Transverse colon (tissue), 4 donors: ENCODE results near the gene CRAT. TPM values are rescaled to one million over a fixed set of nuclear protein-coding genes. Genes with fewer than 3 reads are reported as not detected.

ENCODE experiments used
- DNase-seq: peaks from one replicate; pipeline ENCODE4 v3.0.0-alpha.2; 2019
- H3K27ac ChIP-seq, 4 donors: fragments of 200-600 bp; sonication (generic); 2 replicates each; pipeline ENCODE4 v1.5.1; 2016 to 2018; ENCODE audit warnings: inconsistent platforms in 4 of 4
- H3K27me3 ChIP-seq: fragments of 200-600 bp; sonication (generic); 2 replicates; pipeline ENCODE4 v1.5.1; 2017; ENCODE audit warnings: inconsistent platforms
- H3K36me3 ChIP-seq, 4 donors: fragments of 200-600 bp; sonication (generic); 2 replicates each; pipeline ENCODE4 v1.5.1; 2017 to 2019; ENCODE audit warnings: inconsistent platforms in 4 of 4
- H3K4me1 ChIP-seq, 4 donors: fragments of 200-600 bp; sonication (generic); 2 replicates each; pipeline ENCODE4 v1.5.1; 2017 to 2020; ENCODE audit warnings: inconsistent platforms in 4 of 4
- H3K4me3 ChIP-seq, 4 donors: fragments of 200-600 bp; sonication (generic); 1 replicate in 1 of 4; 2 replicates in 3 of 4; pipeline versions ENCODE4 v1.5.1 to v1.6.1; 2017 to 2019; ENCODE audit warnings: inconsistent platforms in 4 of 4
- H3K9me3 ChIP-seq, 2 donors: fragments of 200-600 bp; sonication (generic); 2 replicates each; pipeline ENCODE4 v1.5.1; 2017 to 2019; ENCODE audit warnings: inconsistent platforms in 2 of 2
- CTCF ChIP-seq, 5 experiments: fragments of 200-600 bp in 3 of 5; fragments of 450-650 bp in 2 of 5; sonication (generic) in 3 of 5; IDR thresholded peaks; 1 replicate in 2 of 5; 2 replicates in 3 of 5; pipeline ENCODE4 v1.5.1; 2016 to 2017; ENCODE audit warnings: antibody characterized with exemption in 5 of 5, inconsistent platforms in 3 of 5, mild to moderate bottlenecking in 2 of 5, moderate library complexity in 1 of 5
- EP300 ChIP-seq: sonication (generic); formaldehyde crosslinking; IDR thresholded peaks from one replicate; pipeline ENCODE4 v1.6.1; 2017; ENCODE audit warnings: antibody characterized with exemption, low read depth
- POLR2A ChIP-seq: fragments of 450-650 bp; IDR thresholded peaks from one replicate; pipeline ENCODE4 v1.6.1; 2016; ENCODE audit warnings: antibody characterized with exemption, mild to moderate bottlenecking, moderate library complexity
- POLR2AphosphoS5 ChIP-seq, 3 donors: sonication (generic); formaldehyde crosslinking; IDR thresholded peaks; one replicate each; pipeline ENCODE4 v1.6.1; 2016; ENCODE audit warnings: antibody characterized with exemption in 3 of 3
- WGBS, 2 donors: methylation state at CpG; one replicate each; pipeline ENCODE4 v1.1.5; 2018; ENCODE audit warnings: low coverage in 1 of 2; 5-methylcytosine and 5-hydroxymethylcytosine counted together
- in situ Hi-C, 4 donors: fragments of 200-750 bp; cut with MboI; loops; one replicate each; pipeline versions ENCODE4 v1.15.0 to v1.15.1; 2017; ENCODE audit warnings: low sequenced_read_pairs in 3 of 4, low pct_ligation_motif_present in 1 of 4, low pct_unique_long_range_greater_than_20kb in 1 of 4
- intact Hi-C: fragments of 100-400 bp; cut with DNase I; formaldehyde crosslinking; loops from one replicate; pipeline ENCODE4 v1.15.1; 2023; ENCODE audit warnings: low total_unique reads
- total RNA-seq, 4 donors: library from RNA; depleted of rRNA; stranded (reverse); fragments of >200 nt; gene quantifications; one replicate each; pipeline ENCODE4 v1.1.0, GENCODE V29; 2016

CRAT gene
- total RNA-seq, 4 donors from 2014 or later: 124 to 161 (median 136) TPM

GRCh38 chr9:129136446-129137035 is 25.9 kb upstream of the CRAT start:
- in situ Hi-C loops: loop anchor here (5.0 to 25.0 kb wide), 5 partner anchors 476 to 651 kb away; no protein-coding TSS in a partner anchor
- Histone ChIP-seq H3K36me3 (no peaks in the 10 kb centered on the region), H3K4me3 (no peak overlapping the region), H3K27me3 (no peaks in the 10 kb centered on the region), H3K4me1 (peaks cover 19 to 37% (median 32%) of the 10 kb centered on the region in 4 donors), H3K27ac (no peak overlapping the region), H3K9me3 (no peaks in the 10 kb centered on the region)
- TF ChIP-seq EP300 (no peak), POLR2A (no peak), POLR2AphosphoS5 (IDR thresholded peaks at IDR 0.05) (no peak), CTCF (IDR thresholded peaks at IDR 0.05) (no peak)
- DNase-seq: no peak
- intact Hi-C loops: loop anchor here (10.0 kb wide), 1 partner anchor 648 kb away; no protein-coding TSS in a partner anchor
- 71 to 86% methylated on average over 4 to 16 of the region's 16 CpGs for WGBS, 2 donors

GRCh38 chr9:129135476-129135875 is 24.9 kb upstream of the CRAT start:
- 60 to 98% methylated on average over 1 to 6 of the region's 6 CpGs for WGBS, 2 donors
- H3K36me3 ChIP-seq: peaks cover 0 to 3% (median 0%) of the 10 kb centered on the region in 4 donors
- DNase-seq: no peak
- no peak overlapping the region for H3K27ac ChIP-seq
- peaks cover 9 to 26% (median 22%) of the 10 kb centered on the region in 4 donors for H3K4me1 ChIP-seq
- intact Hi-C loops (loop anchor here (10.0 kb wide), 1 partner anchor 649 kb away; no protein-coding TSS in a partner anchor), in situ Hi-C loops (loop anchor here (5.0 to 25.0 kb wide), 5 partner anchors 477 to 652 kb away; no protein-coding TSS in a partner anchor)
- H3K27me3 ChIP-seq: no peaks in the 10 kb centered on the region
- TF ChIP-seq POLR2A: no peak
- no peak for TF ChIP-seq CTCF (IDR thresholded peaks at IDR 0.05)
- no peak for TF ChIP-seq POLR2AphosphoS5 (IDR thresholded peaks at IDR 0.05)
- no peak for TF ChIP-seq EP300
- no peaks in the 10 kb centered on the region for H3K9me3 ChIP-seq
- no peak overlapping the region for H3K4me3 ChIP-seq

- Histone ChIP-seq H3K36me3 (peaks cover 0 to 4% (median 0%) of the 10 kb centered on the region in 4 donors), H3K4me1 (peaks cover 0 to 3% (median 1%) of the 10 kb centered on the region in 4 donors), H3K27ac (no peak overlapping the region), H3K27me3 (no peaks in the 10 kb centered on the region), H3K4me3 (no peak overlapping the region), H3K9me3 (no peaks in the 10 kb centered on the region)
- intact Hi-C loops: loop anchor here (10.0 kb wide), 1 partner anchor 652 kb away; no protein-coding TSS in a partner anchor
- TF ChIP-seq EP300 (no peak), CTCF (IDR thresholded peaks at IDR 0.05) (no peak), POLR2AphosphoS5 (IDR thresholded peaks at IDR 0.05) (no peak), POLR2A (no peak)
- WGBS, 2 donors: 97 to 100% methylated on average over 3 of the region's 4 CpGs
- in situ Hi-C loops: loop anchor here (10.0 to 25.0 kb wide), 3 partner anchors 482 to 654 kb away; no protein-coding TSS in a partner anchor
- no peak for DNase-seq
Observed at GRCh38 chr9:129133082-129133481, 22.5 kb upstream of the CRAT start.

GRCh38 chr9:129131300-129132145 is 20.9 kb upstream of the CRAT start:
- DNase-seq: peak; percentile 84
- intact Hi-C loops: loop anchor here (10.0 kb wide), 1 partner anchor 653 kb away; no protein-coding TSS in a partner anchor
- peaks cover 0 to 4% (median 0%) of the 10 kb centered on the region in 4 donors for H3K36me3 ChIP-seq
- in situ Hi-C loops: loop anchor here (10.0 to 25.0 kb wide), 3 partner anchors 483 to 656 kb away; no protein-coding TSS in a partner anchor
- H3K27ac ChIP-seq: peak overlapping the region in 2 of 4 donors; percentile 8 to 9
- H3K27me3 ChIP-seq: no peaks in the 10 kb centered on the region
- H3K4me3 ChIP-seq: no peak overlapping the region
- no peak for TF ChIP-seq POLR2A
- peak; percentile 95 to 98 (median 98) for TF ChIP-seq CTCF (IDR thresholded peaks at IDR 0.05)
- H3K9me3 ChIP-seq: no peaks in the 10 kb centered on the region
- 40 to 58% methylated on average over 2 to 13 of the region's 13 CpGs for WGBS, 2 donors
- peaks cover 0 to 3% (median 0%) of the 10 kb centered on the region in 4 donors for H3K4me1 ChIP-seq
